CD14-positive monocyte (primary cell): Measurements from ENCODE around the gene HEXA. TPM values are rescaled to one million over a fixed set of nuclear protein-coding genes. Genes with fewer than 3 reads are reported as not detected.
A peak's percentile ranks its signal among the peaks of the same experiment; 100 is the strongest.
"Not testable (repeated sequence)": the region's sequence is repeated elsewhere in the genome, so short reads cannot be mapped to it uniquely, and the experiment has no call there.

Experiments
- DNase-seq, 3 donors: peaks; one replicate each; pipeline ENCODE4 v3.0.0-alpha.2; 2011 to 2022
- H2AFZ ChIP-seq: 2 replicates; pipeline ENCODE4 v1.6.0; 2012; ENCODE audit warnings: mild to moderate bottlenecking, low read depth, low read length, inconsistent platforms; ENCODE audit not compliant: insufficient read depth, poor library complexity, severe bottlenecking
- H3K27ac ChIP-seq, 2 donors: 1 replicate in 1 of 2; 2 replicates in 1 of 2; pipeline ENCODE4 v1.5.1; 2012 to 2013; ENCODE audit warnings: low read length in 2 of 2, control low read depth in 1 of 2, inconsistent platforms in 1 of 2, low read depth in 1 of 2, mild to moderate bottlenecking in 1 of 2
- H3K27me3 ChIP-seq, 2 donors: one replicate each; pipeline versions ENCODE4 v1.6.0 to v1.6.1; 2011 to 2013; ENCODE audit warnings: low read length in 2 of 2; ENCODE audit not compliant: control insufficient read depth in 2 of 2, insufficient read depth in 2 of 2
- H3K36me3 ChIP-seq, 2 donors: replicated peaks in 1 of 2; 1 replicate in 1 of 2; 2 replicates in 1 of 2; pipeline versions ENCODE4 v1.5.1 to v1.6.1; 2012 to 2013; ENCODE audit warnings: low read length in 2 of 2, control low read depth in 1 of 2, inconsistent platforms in 1 of 2, mild to moderate bottlenecking in 1 of 2; ENCODE audit not compliant: insufficient read depth in 2 of 2, control insufficient read depth in 1 of 2
- H3K4me1 ChIP-seq, 2 donors: 1 replicate in 1 of 2; 2 replicates in 1 of 2; pipeline versions ENCODE4 v1.5.1 to v1.6.1; 2012 to 2013; ENCODE audit warnings: low read length in 2 of 2, control low read depth in 1 of 2, inconsistent platforms in 1 of 2, mild to moderate bottlenecking in 1 of 2, moderate library complexity in 1 of 2; ENCODE audit not compliant: insufficient read depth in 2 of 2, control insufficient read depth in 1 of 2
- H3K4me2 ChIP-seq: replicated peaks from 2 replicates; pipeline ENCODE3; 2012; ENCODE audit warnings: low read length, moderate library complexity, mild to moderate bottlenecking; ENCODE audit not compliant: poor library complexity, severe bottlenecking; ENCODE audit errors: extremely low read depth
- H3K4me3 ChIP-seq, 3 experiments: fragments of 200-600 bp in 1 of 3; sonication (generic) in 1 of 3; replicated peaks in 1 of 3; 1 replicate in 2 of 3; 2 replicates in 1 of 3; pipeline ENCODE4 v1.5.1; 2011 to 2013; ENCODE audit warnings: low read length in 3 of 3, mild to moderate bottlenecking in 3 of 3, control low read depth in 2 of 3, low read depth in 2 of 3, inconsistent platforms in 1 of 3, moderate library complexity in 1 of 3
- H3K79me2 ChIP-seq: 2 replicates; pipeline ENCODE4 v1.6.0; 2012; ENCODE audit warnings: mild to moderate bottlenecking, control low read depth, inconsistent platforms, low read length, moderate library complexity; ENCODE audit not compliant: insufficient read depth
- H3K9ac ChIP-seq: 2 replicates; pipeline ENCODE4 v1.6.0; 2017; ENCODE audit warnings: low read length, mild to moderate bottlenecking; ENCODE audit not compliant: insufficient read depth, poor library complexity, severe bottlenecking
- H3K9me3 ChIP-seq, 2 donors: replicated peaks in 1 of 2; 1 replicate in 1 of 2; 2 replicates in 1 of 2; pipeline versions ENCODE4 v1.5.1 to v1.6.1; 2012 to 2013; ENCODE audit warnings: low read length in 2 of 2, control low read depth in 1 of 2; ENCODE audit not compliant: control insufficient read depth in 1 of 2, insufficient read depth in 1 of 2
- H4K20me1 ChIP-seq: 2 replicates; pipeline ENCODE4 v1.6.0; 2012; ENCODE audit warnings: mild to moderate bottlenecking, low read length, control low read depth, moderate library complexity; ENCODE audit not compliant: insufficient read depth
- H3K27ac Mint-ChIP-seq, 7 donors: one replicate each; pipeline ENCODE4 v1.8.0; 2020; ENCODE audit warnings: mild to moderate bottlenecking in 7 of 7, mixed read lengths in 7 of 7, moderate library complexity in 6 of 7, inconsistent platforms in 2 of 7
- H3K27me3 Mint-ChIP-seq, 3 donors: one replicate each; pipeline ENCODE4 v1.8.0; 2021 to 2022; ENCODE audit warnings: low read depth in 3 of 3, mild to moderate bottlenecking in 3 of 3, mixed read lengths in 3 of 3, moderate library complexity in 3 of 3, inconsistent platforms in 1 of 3
- H3K36me3 Mint-ChIP-seq, 2 donors: one replicate each; pipeline ENCODE4 v1.8.0; 2020; ENCODE audit warnings: mixed read lengths in 2 of 2, inconsistent platforms in 1 of 2, mild to moderate bottlenecking in 1 of 2
- H3K4me1 Mint-ChIP-seq: one replicate; pipeline ENCODE4 v1.8.0; 2020; ENCODE audit warnings: mild to moderate bottlenecking, mixed read lengths
- H3K4me3 Mint-ChIP-seq, 2 donors: one replicate each; pipeline ENCODE4 v1.8.0; 2020; ENCODE audit warnings: mild to moderate bottlenecking in 2 of 2, mixed read lengths in 2 of 2, moderate library complexity in 1 of 2
- H3K9me3 Mint-ChIP-seq, 7 donors: one replicate each; pipeline ENCODE4 v1.8.0; 2020 to 2022; ENCODE audit warnings: mixed read lengths in 7 of 7, mild to moderate bottlenecking in 6 of 7, moderate library complexity in 6 of 7, inconsistent platforms in 2 of 7
- WGBS: methylation state at CpG from one replicate; pipeline ENCODE4 v1.1.5; 2013; ENCODE audit warnings: missing lambda C conversion rate; ENCODE audit not compliant: insufficient coverage; 5-methylcytosine and 5-hydroxymethylcytosine counted together
- intact Hi-C, 2 donors: fragments of 100-400 bp; cut with micrococcal nuclease; formaldehyde crosslinking; loops; one replicate each; pipeline versions ENCODE4 v1.15.0 to v1.15.1; 2023
- polyA plus RNA-seq, 3 donors: library from polyadenylated mRNA; depleted of rRNA in 1 of 3; unstranded in 2 of 3; stranded (reverse) in 1 of 3; fragments of 300-500 nt in 2 of 3; fragments of >200 nt in 1 of 3; fragmentation: Illumina TruSeq in 2 of 3; gene quantifications; 1 replicate in 2 of 3; 2 replicates in 1 of 3; pipeline ENCODE4 v1.2.3, GENCODE V29; 2012 to 2021
- TF ChIP-seq, protein P1 (sequence below): fragments of 200-600 bp; IDR thresholded peaks from one replicate; pipeline ENCODE4 v1.8.0; 2022; ENCODE audit warnings: antibody characterized with exemption, mild to moderate bottlenecking

HEXA gene
- polyA plus RNA-seq, 3 donors, result 164 to 192 (median 186) TPM

DNA sequence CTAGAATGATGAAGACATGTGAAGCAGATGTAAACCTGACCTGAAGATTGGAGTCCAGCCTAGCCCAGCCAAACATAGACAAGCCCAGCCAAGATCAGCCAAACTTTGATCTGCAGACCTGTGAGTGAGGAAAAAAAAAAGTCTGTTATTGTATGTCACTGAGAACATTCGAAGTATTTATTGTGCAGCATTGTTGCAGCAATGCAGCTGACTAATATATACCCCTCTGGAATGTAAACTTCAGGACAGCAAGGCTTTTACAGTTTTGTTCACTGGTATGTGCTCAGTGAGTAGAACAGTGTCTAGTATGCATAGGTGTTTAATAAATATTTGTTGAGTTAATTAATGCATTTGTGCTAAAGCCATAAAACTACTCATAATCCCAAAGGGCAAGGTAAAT is 45.7 kb upstream of the HEXA start:
- Mint-ChIP-seq H3K9me3 (peaks cover 12 to 41% (median 31%) of the 10 kb centered on the region in 7 donors), H3K36me3 (peaks cover 0 to 2% of the 10 kb centered on the region in 2 donors), H3K4me3 (no peak overlapping the region), H3K4me1 (peaks cover 7% of the 10 kb centered on the region), H3K27me3 (peaks cover 0 to 1% (median 0%) of the 10 kb centered on the region in 3 donors), H3K27ac (no peak overlapping the region)
- H2AFZ ChIP-seq, result no peak overlapping the region
- no peak overlapping the region for H3K27ac ChIP-seq
- no peaks in the 10 kb centered on the region for H4K20me1 ChIP-seq
- no peaks in the 10 kb centered on the region for H3K79me2 ChIP-seq
- TF ChIP-seq, protein P1, sequence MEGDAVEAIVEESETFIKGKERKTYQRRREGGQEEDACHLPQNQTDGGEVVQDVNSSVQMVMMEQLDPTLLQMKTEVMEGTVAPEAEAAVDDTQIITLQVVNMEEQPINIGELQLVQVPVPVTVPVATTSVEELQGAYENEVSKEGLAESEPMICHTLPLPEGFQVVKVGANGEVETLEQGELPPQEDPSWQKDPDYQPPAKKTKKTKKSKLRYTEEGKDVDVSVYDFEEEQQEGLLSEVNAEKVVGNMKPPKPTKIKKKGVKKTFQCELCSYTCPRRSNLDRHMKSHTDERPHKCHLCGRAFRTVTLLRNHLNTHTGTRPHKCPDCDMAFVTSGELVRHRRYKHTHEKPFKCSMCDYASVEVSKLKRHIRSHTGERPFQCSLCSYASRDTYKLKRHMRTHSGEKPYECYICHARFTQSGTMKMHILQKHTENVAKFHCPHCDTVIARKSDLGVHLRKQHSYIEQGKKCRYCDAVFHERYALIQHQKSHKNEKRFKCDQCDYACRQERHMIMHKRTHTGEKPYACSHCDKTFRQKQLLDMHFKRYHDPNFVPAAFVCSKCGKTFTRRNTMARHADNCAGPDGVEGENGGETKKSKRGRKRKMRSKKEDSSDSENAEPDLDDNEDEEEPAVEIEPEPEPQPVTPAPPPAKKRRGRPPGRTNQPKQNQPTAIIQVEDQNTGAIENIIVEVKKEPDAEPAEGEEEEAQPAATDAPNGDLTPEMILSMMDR, result no peak
- H3K27me3 ChIP-seq, result no peaks in the 10 kb centered on the region
- H3K9ac ChIP-seq, result no peak overlapping the region
- intact Hi-C loops, result no loop called here
- H3K9me3 ChIP-seq, result peaks cover 8 to 13% of the 10 kb centered on the region in 2 donors
- H3K36me3 ChIP-seq, result no peaks in the 10 kb centered on the region
- H3K4me2 ChIP-seq, result no peak overlapping the region
- H3K4me1 ChIP-seq, result peaks cover 4 to 7% of the 10 kb centered on the region in 2 donors
- no peak for DNase-seq
- no peak overlapping the region for H3K4me3 ChIP-seq
- WGBS, result no CpG with 5 or more reads among the region's 1 CpG

DNA sequence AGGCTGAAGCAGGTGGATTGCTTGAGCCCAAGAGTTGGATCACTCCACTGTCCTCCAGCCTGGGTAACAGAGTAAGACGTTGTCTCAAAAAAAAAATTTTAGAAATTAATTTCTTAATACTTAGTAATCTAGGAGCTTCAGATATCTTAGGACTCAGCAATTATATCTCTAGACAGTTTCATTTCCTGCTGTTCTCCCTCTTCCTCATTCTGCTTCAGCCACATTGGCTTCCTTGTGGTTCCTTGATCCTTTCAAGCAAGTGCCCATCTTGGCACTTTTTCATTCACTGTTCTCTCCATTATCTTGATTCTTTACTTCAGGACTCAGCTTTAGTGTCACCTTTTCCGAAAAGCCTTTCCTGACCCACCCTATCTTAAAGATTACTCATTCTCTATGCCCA is 44.8 kb upstream of the HEXA start:
- H3K27ac Mint-ChIP-seq, result peak overlapping the region in 3 of 7 donors; percentile 40 to 77 (median 61)
- H3K4me2 ChIP-seq, result no peak overlapping the region
- H3K9me3 ChIP-seq, result peaks cover 8 to 12% of the 10 kb centered on the region in 2 donors
- H3K9me3 Mint-ChIP-seq, result peaks cover 9 to 36% (median 26%) of the 10 kb centered on the region in 7 donors
- H3K27ac ChIP-seq, result no peak overlapping the region
- peak; percentile 22 to 55 (median 30) for DNase-seq
- no peak overlapping the region for H3K4me3 ChIP-seq
- peaks cover 7% of the 10 kb centered on the region for H3K4me1 Mint-ChIP-seq
- H3K36me3 Mint-ChIP-seq, result peaks cover 0 to 2% of the 10 kb centered on the region in 2 donors
- no peaks in the 10 kb centered on the region for H4K20me1 ChIP-seq
- H3K27me3 Mint-ChIP-seq, result peaks cover 0 to 1% (median 0%) of the 10 kb centered on the region in 3 donors
- no peaks in the 10 kb centered on the region for H3K36me3 ChIP-seq
- no CpG with 5 or more reads among the region's 2 CpGs for WGBS
- no peaks in the 10 kb centered on the region for H3K27me3 ChIP-seq
- intact Hi-C loops, result no loop called here
- TF ChIP-seq, protein P1, result no peak
- no peaks in the 10 kb centered on the region for H3K79me2 ChIP-seq
- H3K9ac ChIP-seq, result no peak overlapping the region
- no peak overlapping the region for H3K4me3 Mint-ChIP-seq
- peaks cover 4 to 7% of the 10 kb centered on the region in 2 donors for H3K4me1 ChIP-seq
- no peak overlapping the region for H2AFZ ChIP-seq

DNA sequence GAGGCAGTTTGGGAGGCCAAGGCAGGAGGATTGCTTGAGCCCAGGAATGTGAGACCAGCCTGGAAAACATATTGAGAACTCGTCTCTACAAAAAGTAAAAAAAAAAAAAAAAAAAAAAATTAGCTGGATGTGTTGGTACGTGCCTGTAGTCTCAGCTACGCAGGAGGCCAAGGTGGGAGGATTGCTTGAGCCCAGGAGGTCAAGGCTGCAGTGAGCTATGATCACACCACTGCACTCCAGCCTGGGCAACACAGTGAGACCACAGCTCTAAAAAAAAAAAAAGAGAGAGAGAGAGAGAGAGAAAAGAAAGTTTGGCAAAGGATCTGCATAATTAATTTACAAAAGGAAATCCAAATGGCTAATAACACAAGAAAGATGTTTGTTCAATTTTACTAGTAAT is 44.0 kb upstream of the HEXA start:
- H3K9ac ChIP-seq, H2AFZ ChIP-seq, H4K20me1 ChIP-seq, H3K36me3 ChIP-seq, H3K27ac ChIP-seq, H3K79me2 ChIP-seq, H3K4me2 ChIP-seq, H3K27me3 Mint-ChIP-seq, H3K27ac Mint-ChIP-seq, intact Hi-C loops, H3K4me3 Mint-ChIP-seq, H3K27me3 ChIP-seq, H3K36me3 Mint-ChIP-seq, H3K4me3 ChIP-seq, DNase-seq, H3K4me1 Mint-ChIP-seq, H3K4me1 ChIP-seq: not testable (repeated sequence)
- peaks cover 8 to 12% of the 10 kb centered on the region in 2 donors for H3K9me3 ChIP-seq
- peaks cover 9 to 33% (median 22%) of the 10 kb centered on the region in 7 donors for H3K9me3 Mint-ChIP-seq
- no CpG with 5 or more reads among the region's 3 CpGs for WGBS
